CD4-positive, alpha-beta T cell treated with Interleukin-6 for 4 hours (primary cell): ENCODE results near the gene SEMA4G.

Source experiments
- DNase-seq: peaks from one replicate; pipeline ENCODE4 v3.0.0-alpha.2; 2020; ENCODE audit warnings: mixed read lengths

SEMA4G gene

DNA sequence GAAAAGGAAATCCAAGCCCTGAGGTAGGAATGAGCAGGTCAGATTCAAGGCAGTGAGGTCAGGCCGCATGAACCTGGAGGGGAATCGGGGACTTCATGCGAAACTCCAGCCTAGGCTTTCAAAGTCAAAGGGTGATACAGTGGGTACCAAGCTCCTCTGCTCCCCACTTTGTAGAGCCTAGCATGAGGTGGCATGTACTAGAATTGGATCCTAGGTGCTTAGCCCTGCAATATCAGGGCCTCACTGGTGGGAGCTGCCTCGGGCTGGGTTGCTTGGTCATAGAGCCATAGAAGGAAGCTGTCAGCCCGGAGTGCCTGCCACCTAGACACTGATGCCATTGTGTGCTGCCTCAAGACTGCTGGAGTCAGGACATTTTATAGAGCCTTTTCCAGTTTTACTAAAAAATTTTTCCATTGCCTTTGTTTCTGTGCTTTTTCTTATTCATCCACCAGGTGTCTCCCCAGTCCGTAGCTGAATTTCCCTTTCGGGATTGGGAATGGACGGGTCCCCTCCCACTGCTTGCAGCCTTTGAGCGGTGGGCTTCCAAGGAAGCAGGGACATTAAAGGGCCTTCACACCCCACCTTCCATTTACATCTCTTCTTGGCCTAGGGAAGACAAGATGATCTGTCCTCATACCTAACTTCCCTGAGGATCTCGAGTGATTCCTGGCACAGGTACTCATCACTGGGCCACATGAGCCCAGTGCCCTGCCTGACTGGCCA, 24.8 kb downstream of the SEMA4G start:
- no peak for DNase-seq

DNA sequence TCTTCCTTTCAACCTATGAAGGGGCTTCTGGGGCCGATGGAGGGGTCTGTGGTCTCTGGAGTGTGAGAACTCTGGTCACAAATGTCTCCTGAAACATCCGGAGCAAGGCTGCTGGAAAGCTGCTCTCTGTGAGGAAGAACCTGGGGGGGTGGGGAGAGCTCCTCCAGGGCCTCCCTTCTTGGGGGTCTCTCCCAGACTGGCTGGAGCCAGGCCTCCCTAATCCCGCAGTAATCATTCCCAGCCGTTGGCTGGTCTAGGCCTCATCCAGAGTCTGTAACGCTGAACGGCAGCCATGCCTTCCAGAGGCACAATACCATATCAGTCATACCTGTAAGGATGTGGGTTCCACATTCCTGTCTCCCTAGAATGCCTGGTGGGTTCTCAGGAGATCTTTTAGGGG, 25.9 kb downstream of the SEMA4G start:
- no peak for DNase-seq

- DNase-seq: peak; percentile 52
These were observed 27.5 kb downstream of the SEMA4G start for GRCh38 chr10:100996678-100997359.

DNA sequence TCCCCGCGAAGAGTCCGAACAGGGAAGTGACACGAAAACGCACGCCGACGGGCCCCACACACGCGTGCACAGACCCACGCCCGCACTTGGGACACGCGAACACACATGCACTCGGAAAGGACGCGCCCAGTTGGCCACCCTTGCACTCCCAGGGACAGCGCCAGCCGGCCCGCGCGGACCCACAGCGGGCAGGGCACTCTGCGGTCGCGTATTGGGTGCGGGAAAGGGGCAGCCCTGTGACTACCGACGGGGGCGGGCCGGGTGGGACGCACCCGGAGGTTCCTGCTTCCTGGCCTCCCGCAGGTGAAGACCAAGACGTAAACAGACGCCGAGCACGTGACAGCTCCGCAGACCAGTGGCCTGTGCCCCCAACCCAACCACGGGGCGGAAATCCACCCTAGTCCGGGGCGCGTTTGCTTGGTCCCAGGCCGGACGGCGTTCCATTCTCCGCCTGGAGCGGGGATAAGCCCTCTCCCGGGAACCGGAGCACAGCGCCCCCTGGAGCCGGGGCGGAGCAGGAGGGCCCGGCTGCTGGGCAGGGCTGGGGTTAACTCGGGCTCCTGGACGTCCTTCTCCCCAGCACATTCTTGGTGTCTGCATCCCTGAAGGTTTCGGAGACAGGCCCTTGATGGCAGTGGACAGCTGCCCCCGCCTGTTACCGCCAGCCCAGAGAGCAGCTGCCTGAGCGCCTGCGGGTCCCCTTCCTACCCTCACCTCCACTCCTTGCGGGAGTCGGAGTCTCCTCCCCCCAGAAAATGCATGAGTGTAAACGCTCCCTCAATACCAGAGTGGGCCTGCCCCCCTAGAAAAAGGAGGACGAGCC, 28.3 kb downstream of the SEMA4G start:
- peak; percentile 73 for DNase-seq

- peak; percentile 80 for DNase-seq
These were observed 29.1 kb downstream of the SEMA4G start for GRCh38 chr10:100998183-100998990.

DNA sequence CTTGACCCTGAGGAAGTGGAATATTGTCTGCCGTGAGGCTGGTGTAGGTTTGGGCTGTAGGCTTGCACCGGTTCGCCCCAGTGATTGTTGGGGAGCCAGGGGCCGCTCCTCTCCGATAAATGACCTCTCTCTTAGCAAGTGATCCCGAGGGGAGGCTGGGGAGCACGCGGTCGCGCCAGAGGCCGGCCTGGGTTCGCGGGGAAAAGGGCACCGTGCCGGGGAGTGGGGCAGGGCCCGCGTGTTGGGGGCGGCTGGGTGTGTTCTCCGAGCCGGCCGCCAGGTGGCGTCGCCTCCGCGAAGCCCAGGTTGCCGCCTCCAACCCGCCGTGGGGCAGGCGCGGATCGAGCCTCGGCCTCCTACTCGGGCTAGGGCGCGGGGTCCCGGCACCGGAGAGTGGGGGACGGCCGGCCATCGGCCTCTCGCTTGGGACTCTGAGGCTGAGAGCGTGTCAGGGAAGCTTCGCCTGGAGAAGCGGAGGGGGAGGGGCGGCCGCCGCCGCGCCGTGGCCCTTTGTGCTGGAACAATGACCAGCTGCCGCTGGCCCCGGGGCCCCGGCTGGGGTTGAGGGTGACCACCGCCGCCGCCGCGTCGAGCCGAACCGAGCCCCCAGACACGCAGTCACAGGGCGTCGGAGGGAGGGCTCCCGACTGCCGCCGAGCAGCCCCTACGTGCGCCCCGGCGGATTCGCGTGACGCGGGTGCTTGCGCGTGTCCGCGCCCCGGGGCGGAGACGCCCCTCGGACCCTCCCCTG, 29.9 kb downstream of the SEMA4G start:
- peak; percentile 82 for DNase-seq

- no peak for DNase-seq
These were observed 30.4 kb downstream of the SEMA4G start, which contains the start of gene LZTS2 for GRCh38 chr10:100999742-101000126. LZTS2 (plus strand) TSS chr10:100999808; CDS start chr10:101002539, 2,731 bp downstream.

DNA sequence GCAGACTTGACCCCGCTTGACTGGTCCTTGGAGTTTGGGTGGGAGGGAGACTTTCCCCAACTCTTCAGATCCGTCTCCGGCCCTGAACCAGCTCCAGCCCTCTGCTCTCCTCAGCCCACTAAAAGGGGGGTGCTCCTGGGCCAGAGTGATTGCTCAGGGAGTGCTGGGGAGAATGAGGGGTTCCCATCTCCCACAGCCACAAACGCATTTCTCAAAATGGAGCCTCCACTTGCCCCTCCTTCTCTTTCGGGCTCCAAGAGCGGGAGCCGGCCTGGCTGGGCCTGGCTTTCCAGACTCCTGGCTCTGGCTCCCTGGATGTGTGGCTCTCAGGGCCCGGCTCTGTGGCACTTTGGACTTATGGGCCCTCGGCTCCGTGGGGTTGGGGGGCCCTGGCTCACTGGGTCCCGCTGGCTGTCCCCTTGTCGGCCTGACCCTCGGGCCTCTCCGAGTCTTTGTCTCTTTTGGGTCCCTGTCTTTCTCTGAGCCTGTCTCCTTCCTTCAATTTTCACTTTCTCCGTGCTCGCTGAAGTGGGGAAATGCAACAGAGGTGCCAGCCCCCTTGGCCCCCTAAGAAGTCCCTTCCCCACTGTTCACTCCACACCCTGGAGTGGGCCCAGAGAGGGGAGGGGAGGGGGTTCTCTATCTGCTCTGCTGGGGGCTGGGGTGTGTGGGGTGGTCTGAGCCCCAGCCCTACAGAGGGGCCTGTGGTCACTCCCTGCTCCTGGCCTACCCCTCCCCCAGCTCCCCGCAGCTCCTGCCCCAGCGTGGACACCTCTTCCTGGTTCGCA, 31.0 kb downstream of the SEMA4G start:
- DNase-seq: no peak

- no peak for DNase-seq
These were observed 31.8 kb downstream of the SEMA4G start for GRCh38 chr10:101000915-101001658.

- DNase-seq: no peak
These were observed 32.3 kb downstream of the SEMA4G start for GRCh38 chr10:101001659-101002035.

DNA sequence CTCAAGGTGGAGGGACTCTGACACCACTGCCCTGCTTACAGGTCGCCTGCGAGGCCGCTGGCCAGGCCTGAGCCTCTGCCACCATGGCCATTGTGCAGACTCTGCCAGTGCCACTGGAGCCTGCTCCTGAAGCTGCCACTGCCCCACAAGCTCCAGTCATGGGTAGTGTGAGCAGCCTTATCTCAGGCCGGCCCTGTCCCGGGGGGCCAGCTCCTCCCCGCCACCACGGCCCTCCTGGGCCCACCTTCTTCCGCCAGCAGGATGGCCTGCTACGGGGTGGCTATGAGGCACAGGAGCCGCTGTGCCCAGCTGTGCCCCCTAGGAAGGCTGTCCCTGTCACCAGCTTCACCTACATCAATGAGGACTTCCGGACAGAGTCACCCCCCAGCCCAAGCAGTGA, 33.2 kb downstream of the SEMA4G start:
- DNase-seq: no peak

DNA sequence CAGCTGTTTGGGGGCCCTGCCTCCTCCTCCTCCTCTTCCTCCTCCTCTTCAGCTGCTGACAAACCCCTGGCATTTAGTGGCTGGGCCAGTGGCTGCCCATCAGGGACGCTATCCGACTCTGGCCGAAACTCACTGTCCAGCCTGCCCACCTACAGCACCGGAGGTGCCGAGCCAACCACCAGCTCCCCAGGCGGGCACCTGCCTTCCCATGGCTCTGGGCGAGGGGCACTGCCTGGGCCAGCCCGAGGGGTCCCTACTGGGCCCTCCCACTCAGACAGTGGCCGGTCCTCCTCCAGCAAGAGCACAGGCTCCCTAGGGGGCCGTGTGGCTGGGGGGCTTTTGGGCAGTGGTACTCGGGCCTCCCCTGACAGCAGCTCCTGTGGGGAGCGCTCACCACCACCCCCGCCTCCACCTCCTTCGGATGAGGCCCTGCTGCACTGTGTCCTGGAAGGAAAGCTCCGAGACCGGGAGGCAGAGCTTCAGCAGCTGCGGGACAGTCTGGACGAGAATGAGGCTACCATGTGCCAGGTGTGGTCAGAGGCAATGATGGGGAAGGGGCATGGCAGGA, 34.4 kb downstream of the SEMA4G start:
- DNase-seq: no peak

DNA sequence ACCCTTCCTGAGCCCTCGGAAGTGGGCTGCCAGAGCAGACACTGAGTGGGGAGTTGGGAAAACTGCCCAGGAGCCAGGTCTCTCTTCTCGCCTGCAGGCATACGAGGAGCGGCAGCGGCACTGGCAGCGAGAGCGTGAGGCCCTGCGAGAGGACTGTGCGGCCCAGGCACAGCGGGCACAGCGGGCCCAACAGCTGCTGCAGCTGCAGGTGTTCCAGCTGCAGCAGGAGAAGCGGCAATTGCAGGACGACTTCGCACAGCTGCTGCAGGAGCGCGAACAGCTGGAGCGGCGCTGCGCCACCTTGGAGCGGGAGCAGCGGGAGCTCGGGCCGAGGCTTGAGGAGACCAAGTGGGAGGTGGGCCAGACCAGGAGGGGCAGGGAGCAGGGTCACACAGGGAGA, 36.1 kb downstream of the SEMA4G start:
- no peak for DNase-seq

DNA sequence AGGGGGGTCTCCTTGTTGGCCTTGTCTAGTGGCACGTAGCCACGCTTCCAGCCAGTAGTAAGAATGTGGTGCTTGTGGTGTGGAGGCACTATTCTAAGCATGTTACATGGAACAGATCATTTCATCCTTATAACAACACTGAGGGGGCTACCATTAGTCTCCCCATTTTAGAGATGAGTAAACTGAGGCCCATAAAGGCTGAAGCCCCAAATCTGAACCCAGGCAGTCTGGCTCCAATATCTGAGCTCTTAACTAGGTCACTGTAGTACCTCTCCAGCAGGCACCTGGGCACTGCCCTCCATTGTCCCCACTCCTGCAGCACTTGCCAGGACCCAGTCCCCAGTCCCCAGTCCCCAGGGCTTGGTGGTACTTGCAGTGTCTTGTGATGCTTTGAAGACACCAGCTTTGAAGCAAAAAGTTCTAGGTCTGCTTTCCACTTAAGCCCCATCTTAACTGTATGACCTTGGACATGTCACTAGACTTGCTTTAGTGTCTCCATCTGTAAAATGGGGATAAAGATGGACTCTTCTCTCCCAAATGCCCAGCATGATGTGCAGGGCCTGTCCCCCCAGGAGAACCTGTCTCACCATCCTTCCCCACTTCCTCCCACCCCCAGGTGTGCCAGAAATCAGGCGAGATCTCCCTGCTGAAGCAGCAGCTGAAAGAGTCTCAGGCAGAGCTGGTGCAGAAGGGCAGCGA, 36.7 kb downstream of the SEMA4G start:
- DNase-seq: no peak

DNA sequence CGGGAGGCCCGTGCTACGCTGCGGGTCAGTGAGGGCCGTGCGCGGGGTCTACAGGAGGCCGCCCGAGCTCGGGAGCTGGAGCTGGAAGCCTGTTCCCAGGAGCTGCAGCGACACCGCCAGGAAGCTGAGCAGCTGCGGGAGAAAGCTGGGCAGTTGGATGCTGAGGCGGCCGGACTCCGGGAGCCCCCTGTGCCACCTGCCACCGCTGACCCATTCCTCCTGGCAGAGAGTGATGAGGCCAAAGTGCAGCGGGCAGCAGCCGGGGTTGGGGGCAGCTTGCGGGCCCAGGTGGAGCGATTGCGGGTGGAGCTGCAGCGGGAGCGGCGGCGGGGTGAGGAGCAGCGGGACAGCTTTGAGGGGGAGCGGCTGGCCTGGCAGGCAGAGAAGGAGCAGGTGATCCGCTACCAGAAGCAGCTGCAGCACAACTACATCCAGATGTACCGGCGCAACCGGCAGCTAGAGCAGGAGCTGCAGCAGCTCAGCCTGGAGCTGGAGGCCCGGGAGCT, 37.3 kb downstream of the SEMA4G start:
- DNase-seq: no peak

GRCh38 chr10:101007099-101007711, 37.9 kb downstream of the SEMA4G start:
- DNase-seq: no peak

DNA sequence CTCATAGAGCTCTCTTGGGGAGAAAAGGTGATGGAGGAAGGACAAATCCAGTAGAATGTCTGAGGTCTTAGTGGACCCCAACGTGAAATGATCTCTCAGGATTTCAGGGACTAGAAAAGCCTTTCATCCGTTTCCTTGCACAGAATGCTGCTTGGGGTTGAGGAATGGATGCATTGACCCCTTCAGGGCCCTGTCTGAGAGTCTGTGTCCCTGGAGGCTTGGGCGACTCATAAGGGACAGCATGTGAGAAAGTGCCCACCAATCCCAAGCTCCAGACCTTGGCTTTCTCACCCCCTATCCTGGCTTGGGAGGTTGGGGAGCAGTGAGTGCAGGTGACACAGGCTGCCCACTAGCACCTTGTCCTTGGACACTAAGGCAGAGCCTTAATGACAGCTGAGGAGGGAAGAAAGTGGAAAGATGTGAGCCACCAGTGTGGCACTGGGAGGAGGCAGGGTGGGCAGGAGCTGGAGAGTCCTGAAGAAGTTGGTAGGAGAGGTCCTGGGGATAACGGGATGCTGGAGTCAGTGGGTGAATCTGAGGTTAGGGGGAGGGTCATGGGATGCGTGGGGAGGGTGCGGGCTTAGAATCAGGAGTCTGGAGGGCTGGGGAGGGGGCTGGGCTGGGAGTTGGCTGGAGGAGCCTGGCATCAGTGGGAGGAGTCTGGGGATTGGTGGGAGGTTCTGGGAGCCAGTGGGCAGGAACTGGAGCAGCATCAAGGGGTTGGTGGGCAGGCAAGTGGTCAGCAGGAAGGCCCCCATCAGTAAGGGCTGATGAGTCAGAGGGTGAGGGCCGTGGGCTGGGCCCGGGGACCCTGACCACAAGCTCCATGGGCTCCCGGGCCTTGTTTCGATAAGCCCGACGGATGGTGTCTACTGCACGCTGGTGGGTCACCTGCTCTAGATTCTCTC, 38.9 kb downstream of the SEMA4G start:
- DNase-seq: no peak
